ENCODE data around the gene LIPE. TPM values are rescaled to one million over a fixed set of nuclear protein-coding genes. Genes with fewer than 3 reads are reported as not detected.
"Not testable (repeated sequence)": the region's sequence is repeated elsewhere in the genome, so short reads cannot be mapped to it uniquely, and the experiment has no call there.

The LIPE gene
- polyA plus RNA-seq, 3 donors = 8.2 to 11.4 (median 9.1) TPM

DNA sequence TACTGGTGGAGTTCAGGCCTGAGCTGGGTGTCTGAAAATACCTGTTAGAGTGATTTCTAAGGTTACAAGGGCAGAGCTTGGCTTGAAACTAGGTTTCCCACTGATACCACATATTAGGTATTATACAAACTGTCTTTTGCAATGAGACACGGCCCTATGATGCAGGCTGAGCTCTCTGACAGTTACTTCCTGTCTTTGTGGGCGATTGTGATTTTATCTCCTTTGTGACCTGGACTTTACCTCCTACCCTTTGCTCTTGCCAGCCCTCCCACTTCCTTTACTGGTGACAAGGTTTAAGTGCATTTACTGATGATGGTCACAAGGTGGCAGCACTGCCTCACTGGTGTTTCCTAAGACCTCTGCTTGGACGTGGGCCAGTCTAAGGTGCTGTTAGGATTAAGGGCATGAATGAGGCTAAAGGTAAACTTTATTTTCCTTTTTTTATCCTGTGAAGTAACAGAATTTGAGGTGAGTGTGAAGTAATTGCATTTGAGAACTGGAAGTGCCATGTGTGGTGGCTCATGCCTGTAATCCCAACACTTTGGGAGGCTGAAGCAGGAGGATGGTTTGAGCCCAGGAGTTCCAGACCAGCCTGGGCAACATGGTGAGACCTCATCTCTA is 23.2 kb upstream of the LIPE start:
- DNase-seq (ENCODE audit: low read depth in 3 of 3, low spot score in 2 of 3) = peak; percentile 61 to 67 (median 63)

DNA sequence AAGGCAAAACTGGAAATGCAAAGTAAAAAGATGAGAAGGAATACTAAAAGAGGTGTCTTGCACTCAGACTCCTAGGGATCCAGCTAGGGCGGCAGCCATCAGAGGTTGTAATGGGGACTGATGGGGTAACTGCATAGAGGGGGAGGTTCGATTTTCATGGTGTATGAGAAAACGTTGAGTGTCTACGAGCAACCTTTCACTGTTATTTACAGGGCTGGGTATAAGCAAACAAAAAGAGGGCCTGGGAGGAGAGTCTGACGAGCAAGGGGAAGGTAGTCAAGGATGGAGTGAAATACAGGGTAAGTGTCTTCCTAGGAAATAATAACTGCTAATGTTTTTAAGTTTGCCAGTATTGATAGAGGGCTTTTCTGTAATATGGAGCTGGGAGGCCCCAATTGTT is 21.1 kb upstream of the LIPE start:
- DNase-seq (ENCODE audit: low read depth in 3 of 3, low spot score in 2 of 3) = not testable (repeated sequence)

DNA sequence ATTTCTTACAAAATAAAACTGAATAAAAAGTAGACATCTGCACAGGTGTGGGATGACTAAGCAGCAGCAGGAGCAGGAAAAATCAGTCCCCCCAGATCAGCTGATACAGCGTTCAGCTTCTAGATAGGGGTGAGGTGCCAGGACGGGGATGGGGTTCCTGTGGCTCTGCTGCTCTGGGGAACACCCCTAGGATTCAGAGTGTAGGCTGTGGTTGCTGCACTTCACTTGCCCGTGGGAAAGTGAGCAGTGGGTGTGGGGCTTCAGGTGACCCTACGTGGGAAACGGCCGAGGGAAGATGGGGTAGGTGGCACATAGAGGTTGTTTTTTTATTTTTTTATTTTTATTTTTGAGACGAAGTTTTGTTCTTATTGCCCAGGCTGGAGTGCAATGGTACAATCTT is 18.8 kb upstream of the LIPE start:
- no peak for DNase-seq (ENCODE audit: low read depth in 3 of 3, low spot score in 2 of 3)

DNA sequence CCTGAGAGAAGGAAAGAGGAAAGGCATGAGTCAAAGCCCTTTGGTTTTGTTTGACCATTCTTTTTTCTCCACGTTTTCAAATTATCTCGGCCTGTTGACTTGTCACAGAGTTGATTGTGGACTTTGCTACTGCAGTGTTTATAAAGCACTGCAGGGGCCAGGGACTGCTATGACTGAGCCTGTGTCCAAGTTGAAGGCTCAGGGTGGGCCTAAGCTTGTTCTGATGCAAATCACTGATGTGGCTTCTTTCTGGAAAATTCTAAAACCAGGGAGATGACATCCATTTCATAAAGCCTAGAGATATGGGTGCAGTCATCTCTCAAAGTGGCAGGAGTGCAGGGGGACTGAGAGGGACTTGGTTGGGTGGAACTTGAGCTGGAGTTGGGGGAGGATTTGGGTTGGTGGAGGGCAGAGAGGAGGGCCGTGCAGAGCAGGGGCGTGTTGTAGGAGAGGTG is 16.8 kb upstream of the LIPE start:
- no peak for DNase-seq (ENCODE audit: low read depth in 3 of 3, low spot score in 2 of 3)

DNA sequence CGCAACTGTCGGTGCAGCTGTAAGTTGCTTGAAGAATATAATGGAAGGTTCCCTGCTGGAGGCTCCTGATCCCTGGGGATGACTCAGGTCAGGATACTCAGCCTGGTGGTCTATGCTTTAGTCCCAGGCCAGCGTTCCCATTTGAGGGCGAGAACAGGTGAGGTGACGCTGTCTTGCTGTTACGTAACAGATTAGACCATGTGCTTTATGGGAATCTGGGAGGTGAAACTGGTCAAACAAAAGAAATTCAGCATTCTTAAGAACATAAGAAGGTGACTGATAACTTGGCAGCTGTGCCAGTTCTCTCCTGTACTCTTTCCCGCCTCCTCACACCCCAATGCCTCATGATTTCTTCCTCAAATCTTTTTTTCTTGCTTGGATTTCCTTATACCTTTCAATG is 15.6 kb upstream of the LIPE start, which contains the start of gene CXCL17:
CXCL17 (minus strand) TSS at position 114 of the 400 bp plus-strand sequence. CDS start 114 bp downstream, outside the sequence.
- no peak for DNase-seq (ENCODE audit: low read depth in 3 of 3, low spot score in 2 of 3)

DNA sequence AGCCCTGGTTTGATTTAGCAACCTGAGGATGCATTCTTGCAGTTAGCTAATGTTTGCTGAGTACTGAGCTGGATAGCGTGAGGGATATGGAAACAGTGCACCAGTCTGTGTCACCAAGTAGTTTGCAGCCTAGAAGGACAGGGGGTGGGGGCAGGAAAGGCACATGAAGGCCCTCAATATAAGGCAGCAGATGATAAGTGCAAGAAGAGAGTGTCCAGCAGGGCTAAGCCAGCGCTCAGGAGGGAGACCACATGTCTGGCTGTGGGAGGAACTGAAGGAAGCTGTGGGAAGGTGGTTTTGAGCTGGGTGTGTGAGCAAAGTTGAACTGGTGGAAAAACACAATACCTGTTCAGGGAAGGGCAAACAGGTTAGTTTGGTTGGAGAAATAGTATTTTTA is 13.9 kb upstream of the LIPE start:
- no peak for DNase-seq (ENCODE audit: low read depth in 3 of 3, low spot score in 2 of 3)

DNA sequence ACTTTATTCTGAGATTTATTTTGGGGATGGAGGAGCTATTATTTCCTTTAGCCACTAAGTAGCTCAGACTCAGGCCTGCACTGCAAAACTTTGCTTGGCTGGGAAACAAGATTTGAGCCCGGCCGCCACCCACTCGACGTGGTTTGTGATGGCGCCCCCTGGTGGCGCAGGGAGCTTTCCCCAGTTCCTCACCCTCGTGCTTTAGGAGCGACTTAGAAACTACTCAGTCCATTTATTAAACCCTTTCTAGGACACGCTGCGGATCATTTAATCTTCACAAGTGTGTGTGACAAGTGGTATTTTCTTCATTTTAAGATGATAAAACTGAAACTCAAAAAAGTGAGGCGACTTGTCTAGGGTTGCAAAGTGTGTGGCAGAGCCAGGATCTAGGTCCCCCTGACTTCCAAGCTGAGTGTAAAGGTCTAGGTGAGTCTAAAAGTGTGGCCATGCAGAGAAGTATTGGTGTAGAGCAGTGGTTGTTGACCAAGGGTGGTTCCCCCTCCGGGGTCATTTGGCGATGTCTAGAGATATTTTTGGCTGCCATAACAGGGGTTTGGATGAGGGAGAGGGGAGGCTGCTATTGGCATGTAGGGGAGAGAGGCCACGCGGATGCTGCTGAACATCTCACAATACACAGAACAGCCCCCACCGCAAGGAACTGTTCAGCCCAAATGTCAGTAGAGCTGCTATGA is 13.3 kb upstream of the LIPE start:
- DNase-seq (ENCODE audit: low read depth in 3 of 3, low spot score in 2 of 3) = no peak

DNA sequence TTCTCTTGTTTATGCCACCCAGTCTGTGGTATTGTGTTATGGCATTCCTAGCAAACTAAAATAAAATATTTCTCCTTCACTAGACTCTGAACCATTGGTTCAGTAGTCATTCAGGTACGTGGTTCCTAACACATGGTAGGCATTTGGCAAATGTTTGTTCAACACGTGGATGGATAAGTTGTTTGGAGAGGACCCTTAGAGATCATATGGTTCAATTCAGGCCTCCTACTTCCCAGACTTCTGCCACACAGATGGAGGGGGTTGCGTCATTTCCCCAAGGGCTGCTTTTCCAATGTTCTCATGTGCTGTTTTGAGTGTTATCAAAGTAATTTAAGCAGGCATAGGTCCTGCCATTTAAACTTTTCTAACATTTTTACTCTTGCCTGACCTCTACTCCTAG is 8.8 kb upstream of the LIPE start:
- DNase-seq (ENCODE audit: low read depth in 3 of 3, low spot score in 2 of 3) = no peak

DNA sequence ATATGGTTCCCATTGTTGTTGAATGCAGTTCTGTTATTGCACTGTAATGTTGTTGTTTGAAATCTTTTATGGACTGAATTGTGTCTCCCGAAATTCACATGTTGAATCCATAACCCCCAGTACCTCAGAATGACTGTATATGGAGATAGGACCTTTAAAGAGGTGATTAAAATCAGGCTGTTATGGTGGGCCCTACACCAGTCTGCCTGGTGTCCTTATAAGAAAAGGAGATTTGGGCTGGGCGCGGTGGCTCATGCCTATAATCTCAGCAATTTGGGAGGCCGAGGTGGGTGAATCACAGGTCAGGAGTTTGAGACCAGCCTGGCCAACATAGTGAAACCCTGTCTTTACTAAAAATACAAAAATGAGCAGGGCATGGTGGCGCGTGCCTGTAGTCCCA is 8.1 kb upstream of the LIPE start:
- DNase-seq (ENCODE audit: low read depth in 3 of 3, low spot score in 2 of 3) = no peak

DNA sequence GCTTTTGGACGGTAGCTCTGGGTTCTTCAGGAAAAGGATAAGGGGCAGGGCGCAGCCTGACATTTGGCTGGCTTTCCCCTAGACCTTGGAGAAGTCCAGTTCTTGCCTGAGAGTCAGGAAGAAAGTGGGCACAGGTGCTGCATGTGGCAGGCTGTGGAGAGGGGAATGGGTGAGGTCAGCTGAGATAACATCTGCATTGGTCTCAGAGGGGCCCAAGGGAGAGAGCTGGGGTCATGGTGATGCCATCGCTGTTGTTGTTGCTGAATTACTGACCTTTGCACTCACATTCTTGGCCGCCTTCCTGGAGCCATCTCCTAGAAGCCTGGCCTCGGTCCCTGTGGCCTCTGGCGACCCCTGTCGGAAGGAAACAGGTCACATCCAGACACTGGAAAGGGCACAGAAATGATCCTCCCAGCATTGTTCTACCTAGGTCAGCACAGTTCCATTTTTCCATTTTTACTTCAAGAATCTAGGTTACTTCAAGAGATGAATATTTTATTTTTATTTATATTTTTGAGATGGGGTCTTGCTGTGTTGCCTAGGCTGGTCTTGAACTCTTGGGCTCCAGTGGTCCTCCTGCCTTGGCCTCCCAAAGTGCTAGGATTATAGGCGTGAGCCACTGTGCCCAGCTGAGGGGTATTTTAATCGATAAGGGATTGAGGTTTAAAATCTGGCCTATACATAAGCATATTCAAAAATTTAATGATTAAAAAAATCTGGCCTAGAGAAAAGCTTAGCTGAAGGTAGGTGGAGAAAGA is 6.5 kb upstream of the LIPE start:
- DNase-seq (ENCODE audit: low read depth in 3 of 3, low spot score in 2 of 3) = peak in 2 of 3 donors; percentile 44 to 51

DNA sequence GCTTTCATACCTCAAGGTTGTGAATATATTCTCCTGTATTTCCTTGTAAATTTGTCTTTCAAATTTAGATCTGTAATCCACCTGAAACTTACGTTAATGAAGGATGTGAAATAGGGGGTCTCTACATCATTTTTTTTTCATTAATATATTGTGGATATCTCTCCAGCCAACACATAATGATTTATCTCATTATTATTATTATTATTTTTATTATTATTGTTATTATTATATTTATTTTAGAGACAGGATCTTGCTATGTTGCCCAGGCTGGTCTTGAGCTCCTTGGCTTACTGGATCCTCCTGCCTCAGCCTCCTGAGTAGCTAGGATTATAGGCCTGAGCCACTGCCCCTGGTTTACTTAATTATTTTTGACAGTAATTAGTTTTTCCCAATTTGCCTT is 4.3 kb upstream of the LIPE start:
- DNase-seq (ENCODE audit: low read depth in 3 of 3, low spot score in 2 of 3) = no peak

DNA sequence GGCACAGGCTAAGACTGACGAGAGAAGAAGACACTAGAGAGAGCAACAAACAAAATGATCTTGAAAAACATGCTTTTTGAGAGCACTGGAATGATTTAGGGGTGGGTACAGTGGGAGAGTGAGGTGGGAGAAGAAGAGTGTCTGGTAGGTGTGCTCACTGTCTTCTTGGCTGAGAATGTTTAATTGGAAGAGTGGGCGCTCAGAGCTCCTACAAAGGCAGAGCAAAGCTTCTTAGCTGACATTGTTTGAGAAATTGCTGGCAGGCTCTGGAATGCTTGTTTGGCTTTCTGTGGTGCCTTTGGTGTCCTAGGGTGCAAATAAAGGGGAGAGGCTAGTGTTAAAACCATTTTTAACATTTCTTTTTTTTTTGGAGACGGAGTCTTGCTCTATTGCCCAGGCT is 1.5 kb upstream of the LIPE start:
- no peak for DNase-seq (ENCODE audit: low read depth in 3 of 3, low spot score in 2 of 3)

DNA sequence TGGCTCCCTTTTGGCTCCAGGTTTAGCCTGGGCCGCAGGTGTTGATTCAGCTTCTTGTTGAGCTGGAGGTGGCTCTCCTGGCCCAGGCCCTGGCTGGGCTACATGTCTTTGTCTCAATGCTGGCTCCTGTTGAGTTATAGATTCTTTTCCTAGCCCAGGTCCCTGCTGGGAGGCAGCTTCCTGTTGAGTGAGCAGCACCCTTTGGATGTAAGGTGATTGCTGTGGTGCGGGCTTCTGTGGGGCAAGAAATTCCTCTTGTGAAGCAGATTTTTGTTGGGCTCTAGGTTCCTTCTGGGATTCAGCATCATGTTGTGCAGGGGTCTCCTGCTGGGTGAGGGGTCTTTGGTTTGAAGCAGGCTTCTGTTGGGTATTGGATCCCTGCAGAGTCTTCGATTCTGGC is 545 bp downstream of the LIPE start:
- DNase-seq (ENCODE audit: low read depth in 3 of 3, low spot score in 2 of 3) = no peak

DNA sequence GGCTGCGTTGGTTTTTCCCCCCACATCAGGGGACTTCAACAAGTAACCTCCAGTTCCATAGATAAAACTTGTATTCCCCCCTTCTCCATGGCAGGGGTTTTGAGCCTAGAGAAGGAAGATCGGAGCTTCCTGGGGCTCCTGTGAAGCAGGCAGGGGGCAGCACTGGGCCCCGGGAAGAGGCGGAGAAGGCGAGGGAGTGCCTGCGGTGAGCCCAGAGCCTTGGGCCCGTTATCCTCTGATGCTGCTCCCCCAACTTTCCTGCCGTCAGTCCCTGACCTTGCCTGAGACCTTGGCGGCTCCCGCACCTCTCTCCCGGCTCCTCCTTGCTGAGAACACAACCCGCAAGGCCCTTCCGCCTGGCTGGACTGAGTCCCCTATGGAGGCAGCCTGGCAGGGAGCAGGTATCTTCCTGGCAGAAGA is 2.5 kb downstream of the LIPE start:
- no peak for DNase-seq (ENCODE audit: low read depth in 3 of 3, low spot score in 2 of 3)

DNA sequence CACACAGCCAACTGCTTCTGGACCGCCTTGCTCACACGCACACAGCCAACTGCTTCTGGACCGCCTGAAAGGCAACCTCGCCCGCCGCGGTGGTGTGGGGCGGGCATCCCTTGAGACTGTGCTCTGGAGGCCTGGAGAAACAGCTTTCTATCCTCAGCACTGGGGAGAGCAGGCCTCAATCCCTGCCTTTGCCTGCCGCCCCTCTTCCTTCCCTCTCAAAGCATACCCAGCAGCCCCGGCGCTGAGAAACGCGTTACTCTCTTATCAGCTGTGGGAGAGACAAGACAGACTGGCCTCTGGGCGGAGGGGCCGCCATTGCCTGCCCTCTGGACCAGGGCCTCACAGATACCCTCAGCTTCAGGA is 2.9 kb downstream of the LIPE start:
- no peak for DNase-seq (ENCODE audit: low read depth in 3 of 3, low spot score in 2 of 3)

DNA sequence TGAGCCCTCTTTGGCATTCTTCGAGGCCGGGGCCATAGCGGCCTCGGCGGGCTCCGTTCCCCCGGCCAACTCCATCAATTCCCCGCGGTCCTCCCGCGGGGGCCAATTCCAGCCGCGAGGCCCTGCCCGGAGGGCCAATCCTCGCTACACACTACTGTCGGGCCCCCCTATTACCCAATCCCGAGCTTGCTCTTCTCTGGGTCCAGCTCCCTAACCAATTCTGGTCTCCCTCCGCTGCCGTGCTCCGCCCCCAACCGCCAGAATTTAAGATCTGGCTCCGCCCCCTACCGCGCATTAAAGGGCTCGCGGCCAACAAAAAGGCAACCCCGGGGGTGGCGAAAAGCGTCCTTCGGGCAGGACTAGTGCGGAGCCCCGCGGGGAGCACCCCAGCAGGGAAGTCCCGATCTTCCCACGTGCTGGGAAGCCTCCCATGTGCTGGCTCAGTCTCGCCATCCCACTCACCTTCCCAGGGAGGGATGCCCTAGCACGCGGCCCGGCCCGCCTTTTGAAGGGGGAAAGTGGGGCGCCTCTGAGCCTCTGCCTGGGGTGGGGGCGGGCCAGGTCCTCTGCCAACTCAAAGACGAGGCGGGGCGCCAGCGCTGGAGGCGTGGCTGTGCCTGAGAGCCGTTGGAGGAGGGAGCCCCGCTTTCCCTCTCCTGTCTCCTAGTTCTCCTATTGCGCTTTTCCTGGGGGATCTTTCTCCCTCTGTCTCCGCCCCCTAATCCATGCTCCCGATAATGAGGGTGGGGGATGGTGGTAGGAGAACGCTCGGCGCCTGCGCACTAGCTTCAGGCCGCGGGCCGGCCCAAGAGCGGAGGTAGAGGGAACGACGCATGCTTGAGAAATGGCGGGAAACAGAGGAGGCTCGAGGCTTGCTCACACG is 3.5 kb downstream of the LIPE start:
- peak; percentile 77 to 91 (median 86) for DNase-seq (ENCODE audit: low read depth in 3 of 3, low spot score in 2 of 3)

DNA sequence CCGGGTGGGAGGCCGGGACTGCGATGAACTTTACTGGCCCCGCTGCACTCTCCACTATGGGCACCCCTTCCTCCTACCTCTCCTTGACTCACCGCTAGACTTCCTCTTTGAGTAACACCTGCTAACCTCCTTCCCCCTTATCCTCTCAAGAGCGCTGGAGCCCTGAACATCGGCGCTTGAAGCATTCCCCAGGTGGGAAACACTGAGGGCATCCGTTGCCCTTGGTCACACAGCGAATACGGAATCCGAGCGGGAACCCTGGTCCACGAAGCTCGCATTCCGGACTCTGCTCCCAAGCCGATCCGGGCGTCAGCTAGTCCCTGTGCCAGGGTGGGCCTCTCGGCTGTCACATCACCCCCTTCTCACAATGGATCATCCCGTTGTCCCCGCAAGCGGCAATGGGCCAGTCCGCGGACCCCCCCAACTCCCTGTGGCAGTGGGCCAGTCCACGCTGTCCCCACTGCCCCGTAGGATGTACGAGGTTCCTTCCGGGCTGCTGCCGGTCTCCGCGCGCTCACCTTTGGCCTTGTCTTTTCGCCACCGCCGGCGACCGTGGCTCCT is 4.2 kb downstream of the LIPE start:
- DNase-seq (ENCODE audit: low read depth in 3 of 3, low spot score in 2 of 3) = peak; percentile 46 to 61 (median 52)

DNA sequence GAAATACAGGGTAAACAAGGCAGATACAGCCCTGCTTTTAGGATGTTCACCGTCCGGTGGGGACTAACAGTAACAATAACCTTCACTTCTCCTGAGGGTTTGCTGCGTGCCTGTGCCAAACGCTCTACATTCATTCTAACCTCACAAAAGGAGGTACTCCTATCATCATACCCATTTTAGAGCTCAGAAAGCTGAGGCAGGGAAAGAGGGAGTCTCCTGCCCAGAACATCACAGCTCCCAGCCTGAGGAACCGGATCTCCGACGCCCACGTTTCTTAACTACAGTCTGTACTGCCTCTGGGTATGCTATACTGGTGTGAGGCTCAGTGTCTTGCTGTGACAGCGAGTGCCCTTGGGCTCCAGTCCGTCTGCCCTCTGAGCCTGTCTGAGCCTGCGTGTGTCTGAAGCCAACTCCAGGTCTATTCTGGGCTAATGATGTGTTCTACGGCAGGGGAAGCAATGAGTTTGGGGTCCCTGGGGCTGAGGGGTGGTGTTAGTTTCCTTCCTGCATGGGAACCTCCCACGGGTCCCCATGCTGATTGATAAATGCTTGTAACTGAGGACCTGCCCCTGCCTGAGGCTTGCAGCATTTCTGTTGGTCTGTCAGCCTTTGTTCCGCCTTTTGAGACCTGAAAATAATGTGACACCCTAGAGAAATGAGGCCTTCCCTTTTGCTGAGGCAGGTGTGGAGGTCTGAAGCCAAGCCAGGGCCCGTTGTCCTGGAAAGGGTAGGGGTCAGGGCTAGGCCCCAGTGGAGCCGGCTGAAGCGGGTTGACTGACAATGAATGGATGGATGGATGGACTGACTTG is 4.9 kb downstream of the LIPE start:
- no peak for DNase-seq (ENCODE audit: low read depth in 3 of 3, low spot score in 2 of 3)

DNA sequence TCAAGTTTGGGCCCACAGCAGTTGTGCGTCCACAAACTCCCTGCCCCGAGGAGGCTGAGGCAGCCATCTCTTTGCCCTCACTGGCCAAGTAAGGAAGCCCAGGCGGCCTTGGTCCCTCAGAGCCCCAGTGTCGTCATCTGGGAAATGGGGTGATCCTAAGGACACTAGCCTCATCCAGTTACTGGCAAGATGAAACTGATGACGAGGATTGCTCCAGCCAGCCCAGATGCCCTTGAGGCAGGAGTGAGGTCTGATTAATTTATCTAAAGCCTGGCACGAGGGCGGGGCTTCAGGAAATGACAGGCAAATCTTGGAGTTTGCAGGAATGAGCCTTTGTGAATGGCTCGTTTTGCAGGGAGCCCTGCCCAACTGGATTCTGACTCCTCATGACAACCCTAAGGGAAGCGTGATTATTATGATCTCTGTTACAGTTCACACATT is 5.6 kb downstream of the LIPE start:
- DNase-seq (ENCODE audit: low read depth in 3 of 3, low spot score in 2 of 3) = no peak

DNA sequence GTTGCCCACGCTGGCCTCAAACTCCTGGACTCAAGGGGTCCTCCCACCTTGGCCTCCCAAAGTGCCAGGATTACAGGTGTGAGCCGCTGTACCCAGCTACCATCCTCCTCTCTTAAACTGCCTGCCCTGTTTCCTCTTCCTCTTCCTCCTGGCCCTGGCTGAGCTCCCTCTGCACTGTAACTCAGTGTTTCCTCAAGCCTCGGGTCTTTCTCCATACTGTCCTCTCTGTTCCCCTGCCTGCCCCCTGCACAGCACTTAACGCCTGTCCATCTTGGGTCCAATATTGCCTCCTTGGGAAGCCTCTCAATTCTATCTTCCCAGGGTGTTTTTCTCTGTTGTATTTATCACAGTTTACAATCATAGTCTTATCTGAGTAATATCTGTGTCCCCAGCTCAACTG is 6.1 kb downstream of the LIPE start:
- DNase-seq (ENCODE audit: low read depth in 3 of 3, low spot score in 2 of 3) = no peak

Data from right renal cortex interstitium (tissue), 3 donors.